Muscle layer of duodenum (tissue), 2 donors: ENCODE data around the gene KRI1.

Source experiments
- H3K27ac ChIP-seq: one replicate; pipeline ENCODE4 v1.7.0; 2013; ENCODE audit warnings: mild to moderate bottlenecking, low read length
- H3K27me3 ChIP-seq: one replicate; pipeline ENCODE4 v1.7.0; 2013; ENCODE audit warnings: low read depth, mild to moderate bottlenecking, control low read depth, low read length
- H3K36me3 ChIP-seq, 2 donors: one replicate each; pipeline ENCODE4 v1.7.0; 2013; ENCODE audit warnings: low read length in 2 of 2, control low read depth in 1 of 2, mild to moderate bottlenecking in 1 of 2; ENCODE audit not compliant: insufficient read depth in 2 of 2, control insufficient read depth in 1 of 2
- H3K4me1 ChIP-seq, 2 donors: one replicate each; pipeline ENCODE4 v1.7.0; 2013; ENCODE audit warnings: low read length in 2 of 2, mild to moderate bottlenecking in 2 of 2, control low read depth in 1 of 2, moderate library complexity in 1 of 2; ENCODE audit not compliant: insufficient read depth in 2 of 2, control insufficient read depth in 1 of 2
- H3K4me3 ChIP-seq, 2 donors: one replicate each; pipeline ENCODE4 v1.7.0; 2013; ENCODE audit warnings: low read length in 2 of 2, low read depth in 1 of 2, mild to moderate bottlenecking in 1 of 2
- H3K9me3 ChIP-seq, 2 donors: one replicate each; pipeline ENCODE4 v1.7.0; 2013; ENCODE audit warnings: low read length in 2 of 2, control low read depth in 1 of 2, mild to moderate bottlenecking in 1 of 2; ENCODE audit not compliant: control insufficient read depth in 1 of 2
- donor health status: healthy.

The KRI1 gene

DNA sequence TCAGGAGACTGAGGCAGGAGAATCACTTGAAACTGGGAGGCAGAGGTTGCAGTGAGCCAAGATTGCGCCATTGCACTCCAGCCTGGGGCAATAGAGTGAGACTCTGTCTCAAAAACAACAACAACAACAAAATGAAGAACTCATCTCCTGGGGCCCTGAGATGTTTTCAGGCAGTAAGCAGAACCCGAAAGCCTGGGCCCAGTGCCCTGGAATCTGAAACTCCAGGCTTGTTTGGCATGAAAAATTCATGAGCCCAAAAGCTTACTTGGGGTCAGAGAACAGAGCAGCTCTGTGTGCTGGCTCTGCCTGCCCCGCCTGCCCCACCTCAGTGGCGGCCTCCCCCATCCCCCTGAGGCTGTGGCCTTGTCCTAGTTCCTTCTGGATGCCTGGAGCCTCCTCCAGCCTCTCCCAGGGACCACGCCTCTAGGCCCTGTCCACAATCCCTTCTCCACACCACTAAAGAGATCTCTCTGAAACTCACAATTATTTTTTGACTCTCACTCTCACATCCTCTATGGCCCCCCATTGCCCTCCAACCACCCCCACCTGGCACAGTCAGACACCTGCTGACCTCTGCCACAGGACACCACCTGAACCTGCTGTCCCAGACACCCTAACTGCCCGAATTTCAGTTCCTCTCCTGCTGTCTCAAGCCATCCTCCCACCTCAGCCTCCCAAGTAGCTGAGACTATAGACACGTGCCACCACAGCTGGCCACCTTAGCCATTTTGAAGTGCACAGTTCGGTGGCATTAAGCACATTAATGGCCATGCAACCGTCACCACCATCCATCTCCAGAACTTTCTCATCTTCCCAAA, 28.2 kb upstream of the KRI1 start:
- Histone ChIP-seq H3K27me3 (no peaks in the 10 kb centered on the region), H3K27ac (no peak overlapping the region)

GRCh38 chr19:10593148-10593547, 27.3 kb upstream of the KRI1 start:
- H3K27me3 ChIP-seq = no peaks in the 10 kb centered on the region
- H3K27ac ChIP-seq = no peak overlapping the region
- peaks cover 0 to 5% of the 10 kb centered on the region in 2 donors for H3K4me1 ChIP-seq
- no peaks in the 10 kb centered on the region for H3K9me3 ChIP-seq
- no peak overlapping the region for H3K4me3 ChIP-seq
- no peaks in the 10 kb centered on the region for H3K36me3 ChIP-seq

More for the DNA sequence above, 28.2 kb upstream of the KRI1 start:
- Histone ChIP-seq H3K36me3 (no peaks in the 10 kb centered on the region), H3K9me3 (no peaks in the 10 kb centered on the region), H3K4me1 (peaks cover 0 to 5% of the 10 kb centered on the region in 2 donors), H3K4me3 (no peak overlapping the region)

- Histone ChIP-seq H3K9me3 (no peaks in the 10 kb centered on the region), H3K36me3 (no peaks in the 10 kb centered on the region), H3K4me1 (no peaks in the 10 kb centered on the region), H3K4me3 (no peak overlapping the region), H3K27me3 (peaks cover 12% of the 10 kb centered on the region), H3K27ac (no peak overlapping the region)
Observed at GRCh38 chr19:10587839-10588150, 22.0 kb upstream of the KRI1 start.

DNA sequence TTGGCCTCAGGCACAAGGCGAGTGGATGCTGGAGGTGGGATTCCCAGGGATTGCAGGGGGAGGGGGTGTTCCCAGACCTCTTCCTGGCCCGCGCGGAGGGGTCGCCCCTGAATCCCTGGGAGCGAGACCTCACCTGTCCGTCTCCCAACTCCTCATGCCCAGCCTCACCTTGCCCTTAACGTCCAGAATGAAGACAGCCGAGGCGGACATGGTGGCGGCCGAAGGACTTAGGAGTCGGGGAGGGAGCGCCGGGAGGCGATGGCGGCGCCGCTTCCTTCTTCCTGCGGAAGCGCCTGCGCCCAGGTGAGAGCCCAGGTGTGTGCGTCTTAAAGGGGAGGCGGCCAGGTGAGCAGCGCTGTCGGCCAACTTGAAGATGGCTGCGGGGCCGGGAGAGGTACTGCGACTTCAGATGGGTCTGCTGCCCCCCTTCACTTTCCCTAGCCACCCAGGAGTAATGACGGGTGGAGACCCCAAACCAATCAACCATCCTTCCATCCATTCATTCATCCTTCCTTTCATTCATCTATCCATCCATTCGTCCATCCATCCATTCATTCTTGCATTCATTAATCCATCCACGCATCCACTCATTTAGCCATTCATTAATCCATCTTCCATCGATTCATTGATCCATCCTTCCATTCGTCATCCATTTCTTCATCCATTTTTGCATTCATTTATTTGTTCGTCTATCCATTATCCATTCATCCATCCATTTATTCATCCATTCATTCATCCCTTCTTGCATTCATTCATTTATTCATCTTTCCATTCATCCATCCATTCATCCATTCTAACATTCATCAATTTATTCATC, 21.4 kb upstream of the KRI1 start, which contains the start of gene AP1M2:
TSS of gene AP1M2 (minus strand) at position 291 of the 817 bp plus-strand sequence. CDS start at position 210, 81 bp downstream.
- Histone ChIP-seq H3K4me3 (peak within 1 kb of the TSS in 1 of 2 donors; percentile 56), H3K27ac (no peak within 1 kb of the TSS), H3K36me3 (no peaks in the 10 kb centered on the region), H3K4me1 (no peaks in the 10 kb centered on the region), H3K27me3 (peaks cover 12% of the 10 kb centered on the region), H3K9me3 (no peaks in the 10 kb centered on the region)

DNA sequence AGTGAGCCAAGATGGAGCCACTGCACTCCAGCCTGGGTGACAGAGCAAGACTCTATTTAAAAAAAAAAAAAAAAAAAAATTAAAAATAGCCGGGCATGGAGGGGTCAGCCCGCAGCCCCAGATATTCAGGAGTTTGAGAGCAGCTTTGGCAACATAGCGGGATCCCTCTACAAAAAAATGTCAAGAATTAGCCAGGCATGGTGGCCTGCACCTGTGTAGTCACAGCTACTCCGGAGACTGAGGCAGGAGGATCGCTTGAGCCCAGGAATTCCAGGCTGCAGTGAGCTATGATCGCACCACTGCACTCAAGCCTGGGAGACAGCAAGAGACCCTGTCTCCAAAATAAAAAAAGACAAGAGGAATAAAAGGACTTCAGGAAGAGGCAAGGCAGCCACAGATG, 20.6 kb upstream of the KRI1 start:
- no peak overlapping the region for H3K27ac ChIP-seq
- peaks cover 0 to under 1% of the 10 kb centered on the region in 2 donors for H3K4me1 ChIP-seq
- H3K27me3 ChIP-seq = peaks cover 12% of the 10 kb centered on the region
- H3K9me3 ChIP-seq = no peaks in the 10 kb centered on the region
- H3K4me3 ChIP-seq = peak overlapping the region in 1 of 2 donors; percentile 56
- H3K36me3 ChIP-seq = no peaks in the 10 kb centered on the region

- no peak overlapping the region for H3K4me3 ChIP-seq
- H3K36me3 ChIP-seq = no peaks in the 10 kb centered on the region
- H3K27me3 ChIP-seq = peaks cover 12% of the 10 kb centered on the region
- H3K9me3 ChIP-seq = no peaks in the 10 kb centered on the region
- peaks cover 0 to 6% of the 10 kb centered on the region in 2 donors for H3K4me1 ChIP-seq
- H3K27ac ChIP-seq = no peak overlapping the region
Observed at GRCh38 chr19:10583036-10583776, 17.4 kb upstream of the KRI1 start.

GRCh38 chr19:10582091-10582490, 16.3 kb upstream of the KRI1 start:
- no peaks in the 10 kb centered on the region for H3K9me3 ChIP-seq
- peaks cover 0 to 6% of the 10 kb centered on the region in 2 donors for H3K4me1 ChIP-seq
- no peak overlapping the region for H3K4me3 ChIP-seq
- H3K27ac ChIP-seq = no peak overlapping the region
- H3K36me3 ChIP-seq = no peaks in the 10 kb centered on the region
- H3K27me3 ChIP-seq = peaks cover 2% of the 10 kb centered on the region

GRCh38 chr19:10580979-10581631, 15.3 kb upstream of the KRI1 start:
- H3K27ac ChIP-seq = no peak overlapping the region
- peaks cover 0 to 6% of the 10 kb centered on the region in 2 donors for H3K4me1 ChIP-seq
- H3K4me3 ChIP-seq = peak overlapping the region in 1 of 2 donors; percentile 24
- no peaks in the 10 kb centered on the region for H3K36me3 ChIP-seq
- no peaks in the 10 kb centered on the region for H3K27me3 ChIP-seq
- no peaks in the 10 kb centered on the region for H3K9me3 ChIP-seq

DNA sequence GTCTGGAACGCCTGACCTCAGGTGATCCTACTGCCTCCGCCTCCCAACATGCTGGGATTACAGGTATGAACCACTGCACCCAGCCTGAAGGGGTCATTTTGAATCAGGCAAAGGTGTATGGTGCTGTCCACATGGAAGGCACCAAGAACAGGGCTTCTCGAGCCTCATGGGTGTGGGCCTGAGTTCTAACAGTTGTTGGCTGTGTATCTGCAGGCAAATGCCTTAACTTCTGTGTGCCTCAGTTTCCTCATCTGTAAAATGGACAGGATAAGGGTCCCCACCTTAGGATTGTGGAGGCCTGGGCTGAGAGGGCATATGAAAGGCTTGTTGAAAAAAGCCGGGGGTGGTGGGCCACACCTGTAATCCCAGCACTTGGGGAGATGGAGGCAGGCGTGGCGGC, 12.1 kb upstream of the KRI1 start:
- H3K27me3 ChIP-seq = no peaks in the 10 kb centered on the region

GRCh38 chr19:10575011-10575716, 9.4 kb upstream of the KRI1 start:
- no peaks in the 10 kb centered on the region for H3K27me3 ChIP-seq
- H3K36me3 ChIP-seq = no peaks in the 10 kb centered on the region
- no peaks in the 10 kb centered on the region for H3K9me3 ChIP-seq
- H3K27ac ChIP-seq = no peak overlapping the region
- no peak overlapping the region for H3K4me3 ChIP-seq
- no peaks in the 10 kb centered on the region for H3K4me1 ChIP-seq

More for the DNA sequence above, 12.1 kb upstream of the KRI1 start:
- H3K27ac ChIP-seq = no peak overlapping the region
- peaks cover 0 to 6% of the 10 kb centered on the region in 2 donors for H3K4me1 ChIP-seq
- H3K4me3 ChIP-seq = no peak overlapping the region
- no peaks in the 10 kb centered on the region for H3K9me3 ChIP-seq
- H3K36me3 ChIP-seq = no peaks in the 10 kb centered on the region
